ENCODE data around the gene ACTR5.

ACTR5 gene

DNA sequence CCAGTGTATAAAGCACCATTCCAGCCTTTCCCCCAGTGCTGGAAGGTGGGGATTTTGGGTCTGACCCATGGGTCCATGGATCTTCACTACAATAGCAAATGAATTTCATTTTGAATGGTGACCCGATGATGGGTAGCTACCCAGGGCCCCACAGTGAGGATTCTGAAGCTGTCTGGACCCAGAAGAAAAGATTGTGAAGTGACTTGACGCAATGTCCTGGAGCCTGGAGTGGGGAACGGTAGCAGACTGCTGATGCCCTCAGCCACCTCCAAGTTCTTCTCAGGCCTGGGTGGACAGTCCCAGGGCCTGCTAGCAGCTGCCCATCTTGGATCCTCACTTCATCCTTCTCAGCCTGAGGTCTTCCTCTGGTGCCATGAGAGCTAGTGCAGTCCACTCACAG, 47.3 kb upstream of the ACTR5 start:
- H3K9me3 ChIP-seq (ENCODE audit: control insufficient read depth, insufficient read depth, low read depth, low read length), result no peaks in the 10 kb centered on the region
- no peaks in the 10 kb centered on the region for H3K4me1 ChIP-seq (ENCODE audit: control insufficient read depth, insufficient read depth, low read length)
- H3K4me3 ChIP-seq (ENCODE audit: low read depth, low read length), result no peak overlapping the region
- ChIA-PET POLR2A (no interaction called here), CTCF (no interaction called here)
- no peak overlapping the region for H3K27ac ChIP-seq (ENCODE audit: extremely low read depth, low read depth, low read length)
- TF ChIP-seq, protein P1, sequence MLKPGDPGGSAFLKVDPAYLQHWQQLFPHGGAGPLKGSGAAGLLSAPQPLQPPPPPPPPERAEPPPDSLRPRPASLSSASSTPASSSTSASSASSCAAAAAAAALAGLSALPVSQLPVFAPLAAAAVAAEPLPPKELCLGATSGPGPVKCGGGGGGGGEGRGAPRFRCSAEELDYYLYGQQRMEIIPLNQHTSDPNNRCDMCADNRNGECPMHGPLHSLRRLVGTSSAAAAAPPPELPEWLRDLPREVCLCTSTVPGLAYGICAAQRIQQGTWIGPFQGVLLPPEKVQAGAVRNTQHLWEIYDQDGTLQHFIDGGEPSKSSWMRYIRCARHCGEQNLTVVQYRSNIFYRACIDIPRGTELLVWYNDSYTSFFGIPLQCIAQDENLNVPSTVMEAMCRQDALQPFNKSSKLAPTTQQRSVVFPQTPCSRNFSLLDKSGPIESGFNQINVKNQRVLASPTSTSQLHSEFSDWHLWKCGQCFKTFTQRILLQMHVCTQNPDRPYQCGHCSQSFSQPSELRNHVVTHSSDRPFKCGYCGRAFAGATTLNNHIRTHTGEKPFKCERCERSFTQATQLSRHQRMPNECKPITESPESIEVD (tag by site-specific recombination; IDR thresholded peaks at IDR 0.05), result no peak
- TF ChIP-seq ZFP69B (tag by site-specific recombination; IDR thresholded peaks at IDR 0.05), result no peak
- no peak for TF ChIP-seq ZNF114 (tag by site-specific recombination; IDR thresholded peaks at IDR 0.05)
- TF ChIP-seq, protein P2, sequence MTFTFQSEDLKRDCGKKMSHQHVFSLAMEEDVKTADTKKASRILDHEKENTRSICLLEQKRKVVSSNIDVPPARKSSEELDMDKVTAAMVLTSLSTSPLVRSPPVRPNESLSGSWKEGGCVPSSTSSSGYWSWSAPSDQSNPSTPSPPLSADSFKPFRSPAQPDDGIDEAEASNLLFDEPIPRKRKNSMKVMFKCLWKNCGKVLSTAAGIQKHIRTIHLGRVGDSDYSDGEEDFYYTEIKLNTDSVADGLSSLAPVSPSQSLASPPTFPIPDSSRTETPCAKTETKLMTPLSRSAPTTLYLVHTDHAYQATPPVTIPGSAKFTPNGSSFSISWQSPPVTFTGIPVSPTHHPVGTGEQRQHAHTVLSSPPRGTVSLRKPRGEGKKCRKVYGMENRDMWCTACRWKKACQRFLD (tag by site-specific recombination; IDR thresholded peaks at IDR 0.05), result no peak
- TF ChIP-seq ZSCAN16 (tag by site-specific recombination; IDR thresholded peaks at IDR 0.05), result no peak
- TF ChIP-seq ZSCAN30 (tag by site-specific recombination; IDR thresholded peaks at IDR 0.05), result no peak
- no peak for TF ChIP-seq ZNF664 (tag by site-specific recombination; IDR thresholded peaks at IDR 0.05)
- TF ChIP-seq, protein P3, sequence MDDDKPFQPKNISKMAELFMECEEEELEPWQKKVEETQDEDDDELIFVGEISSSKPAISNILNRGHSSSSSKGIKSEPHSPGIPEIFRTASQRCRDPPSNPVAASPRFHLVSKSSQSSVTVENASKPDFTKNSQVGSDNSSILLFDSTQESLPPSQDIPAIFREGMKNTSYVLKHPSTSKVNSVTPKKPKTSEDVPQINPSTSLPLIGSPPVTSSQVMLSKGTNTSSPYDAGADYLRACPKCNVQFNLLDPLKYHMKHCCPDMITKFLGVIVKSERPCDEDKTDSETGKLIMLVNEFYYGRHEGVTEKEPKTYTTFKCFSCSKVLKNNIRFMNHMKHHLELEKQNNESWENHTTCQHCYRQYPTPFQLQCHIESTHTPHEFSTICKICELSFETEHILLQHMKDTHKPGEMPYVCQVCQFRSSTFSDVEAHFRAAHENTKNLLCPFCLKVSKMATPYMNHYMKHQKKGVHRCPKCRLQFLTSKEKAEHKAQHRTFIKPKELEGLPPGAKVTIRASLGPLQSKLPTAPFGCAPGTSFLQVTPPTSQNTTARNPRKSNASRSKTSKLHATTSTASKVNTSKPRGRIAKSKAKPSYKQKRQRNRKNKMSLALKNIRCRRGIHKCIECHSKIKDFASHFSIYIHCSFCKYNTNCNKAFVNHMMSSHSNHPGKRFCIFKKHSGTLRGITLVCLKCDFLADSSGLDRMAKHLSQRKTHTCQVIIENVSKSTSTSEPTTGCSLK (tag by site-specific recombination; IDR thresholded peaks at IDR 0.05), result no peak
- TF ChIP-seq, protein P4, sequence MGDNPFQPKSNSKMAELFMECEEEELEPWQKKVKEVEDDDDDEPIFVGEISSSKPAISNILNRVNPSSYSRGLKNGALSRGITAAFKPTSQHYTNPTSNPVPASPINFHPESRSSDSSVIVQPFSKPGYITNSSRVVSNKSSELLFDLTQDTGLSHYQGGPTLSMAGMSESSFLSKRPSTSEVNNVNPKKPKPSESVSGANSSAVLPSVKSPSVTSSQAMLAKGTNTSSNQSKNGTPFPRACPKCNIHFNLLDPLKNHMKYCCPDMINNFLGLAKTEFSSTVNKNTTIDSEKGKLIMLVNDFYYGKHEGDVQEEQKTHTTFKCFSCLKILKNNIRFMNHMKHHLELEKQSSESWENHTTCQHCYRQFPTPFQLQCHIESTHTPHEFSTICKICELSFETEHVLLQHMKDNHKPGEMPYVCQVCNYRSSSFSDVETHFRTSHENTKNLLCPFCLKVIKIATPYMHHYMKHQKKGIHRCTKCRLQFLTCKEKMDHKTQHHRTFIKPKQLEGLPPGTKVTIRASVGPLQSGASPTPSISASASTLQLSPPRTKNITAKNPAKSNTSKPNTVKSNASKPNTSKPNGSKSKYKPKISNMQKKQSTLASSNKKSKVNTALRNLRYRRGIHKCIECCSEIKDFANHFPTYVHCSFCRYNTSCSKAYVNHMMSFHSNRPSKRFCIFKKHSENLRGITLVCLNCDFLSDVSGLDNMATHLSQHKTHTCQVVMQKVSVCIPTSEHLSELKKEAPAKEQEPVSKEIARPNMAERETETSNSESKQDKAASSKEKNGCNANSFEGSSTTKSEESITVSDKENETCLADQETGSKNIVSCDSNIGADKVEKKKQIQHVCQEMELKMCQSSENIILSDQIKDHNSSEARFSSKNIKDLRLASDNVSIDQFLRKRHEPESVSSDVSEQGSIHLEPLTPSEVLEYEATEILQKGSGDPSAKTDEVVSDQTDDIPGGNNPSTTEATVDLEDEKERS (tag by site-specific recombination; IDR thresholded peaks at IDR 0.05), result no peak
- TF ChIP-seq ZNF292 (tag by site-specific recombination; IDR thresholded peaks at IDR 0.05; ENCODE audit: borderline replicate concordance, low read depth), result no peak
- no peak for TF ChIP-seq KLF16 (tag by site-specific recombination; IDR thresholded peaks at IDR 0.05)
- no peak for TF ChIP-seq ZIC2 (tag by site-specific recombination; IDR thresholded peaks at IDR 0.05)
- TF ChIP-seq ZNF37A (tag by site-specific recombination; IDR thresholded peaks at IDR 0.05), result no peak
- no peak for TF ChIP-seq ZNF10 (tag by site-specific recombination; IDR thresholded peaks at IDR 0.05)
- TF ChIP-seq, protein P5, sequence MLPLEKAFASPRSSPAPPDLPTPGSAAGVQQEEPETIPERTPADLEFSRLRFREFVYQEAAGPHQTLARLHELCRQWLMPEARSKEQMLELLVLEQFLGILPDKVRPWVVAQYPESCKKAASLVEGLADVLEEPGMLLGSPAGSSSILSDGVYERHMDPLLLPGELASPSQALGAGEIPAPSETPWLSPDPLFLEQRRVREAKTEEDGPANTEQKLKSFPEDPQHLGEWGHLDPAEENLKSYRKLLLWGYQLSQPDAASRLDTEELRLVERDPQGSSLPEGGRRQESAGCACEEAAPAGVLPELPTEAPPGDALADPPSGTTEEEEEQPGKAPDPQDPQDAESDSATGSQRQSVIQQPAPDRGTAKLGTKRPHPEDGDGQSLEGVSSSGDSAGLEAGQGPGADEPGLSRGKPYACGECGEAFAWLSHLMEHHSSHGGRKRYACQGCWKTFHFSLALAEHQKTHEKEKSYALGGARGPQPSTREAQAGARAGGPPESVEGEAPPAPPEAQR (tag by site-specific recombination; IDR thresholded peaks at IDR 0.05), result no peak
- no peaks in the 10 kb centered on the region for H3K36me3 ChIP-seq (ENCODE audit: control insufficient read depth in 2 of 2, insufficient read depth in 1 of 2, low read length in 2 of 2)

DNA sequence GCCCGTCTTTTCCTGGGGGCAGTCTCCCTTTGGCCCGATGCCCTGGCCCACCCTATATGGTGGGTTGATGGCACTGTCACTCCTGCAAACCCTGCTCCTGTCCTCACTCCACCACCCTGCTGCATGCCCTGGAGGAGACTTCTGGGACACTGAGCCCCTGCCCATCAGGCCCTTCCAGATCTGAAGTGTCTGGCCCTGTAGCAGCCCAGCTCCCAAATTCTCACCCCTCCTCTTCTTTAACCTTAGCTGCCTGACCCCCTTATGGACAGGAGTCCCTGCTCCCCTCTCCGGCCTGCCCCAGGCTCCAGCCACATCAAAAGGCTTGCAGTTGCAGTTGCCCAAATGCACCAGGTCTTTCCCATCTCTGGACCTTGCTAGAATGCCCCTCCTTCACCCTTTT, 44.7 kb upstream of the ACTR5 start:
- POLR2A ChIA-PET, result no interaction called here
- no peak overlapping the region for H3K4me3 ChIP-seq (ENCODE audit: low read depth, low read length)
- TF ChIP-seq ZNF221 (tag by site-specific recombination; IDR thresholded peaks at IDR 0.05; ENCODE audit: borderline replicate concordance) (no peak), ZNF140 (tag by site-specific recombination; IDR thresholded peaks at IDR 0.05) (no peak), ZNF621 (tag by site-specific recombination; IDR thresholded peaks at IDR 0.05) (no peak)

More for the DNA sequence above, 44.7 kb upstream of the ACTR5 start:
- no peaks in the 10 kb centered on the region for H3K9me3 ChIP-seq (ENCODE audit: control insufficient read depth, insufficient read depth, low read depth, low read length)
- H3K36me3 ChIP-seq (ENCODE audit: control insufficient read depth in 2 of 2, insufficient read depth in 1 of 2, low read length in 2 of 2), result no peaks in the 10 kb centered on the region
- no peak overlapping the region for H3K27ac ChIP-seq (ENCODE audit: extremely low read depth, low read depth, low read length)
- CTCF ChIA-PET, result interaction anchor here (0.6 kb wide), 1 partner anchor 29 kb away, joined by 4 read pairs; no protein-coding TSS in a partner anchor
- H3K4me1 ChIP-seq (ENCODE audit: control insufficient read depth, insufficient read depth, low read length), result no peaks in the 10 kb centered on the region

Measured in HEK293 (cell line).